Activated CD4-positive, alpha-beta T cell treated with anti-CD3 and anti-CD28 coated beads, Interleukin-2, amount 50 U/mL, for 1 hour (primary cell): ENCODE data around the gene TRIM65.

Experiments
- DNase-seq: peaks from one replicate; pipeline ENCODE4 v3.0.0-alpha.2; 2020

Gene TRIM65

GRCh38 chr17:75896415-75897159 lies at the start of gene TRIM65:
TRIM65 (minus strand) TSS chr17:75896951; CDS start chr17:75896937, 14 bp downstream.
- DNase-seq = peak; percentile 77

GRCh38 chr17:75945211-75945610 lies 48.5 kb upstream of the TRIM65 start:
- DNase-seq = no peak

- no peak for DNase-seq
Measured at GRCh38 chr17:75943491-75943890, 46.7 kb upstream of the TRIM65 start.

- DNase-seq = no peak
Measured at GRCh38 chr17:75942473-75942872, 45.7 kb upstream of the TRIM65 start.

GRCh38 chr17:75941442-75941819 lies 44.7 kb upstream of the TRIM65 start:
- no peak for DNase-seq

- peak; percentile 85 for DNase-seq
Measured at GRCh38 chr17:75940727-75941441, 44.1 kb upstream of the TRIM65 start, which contains the start of gene FBF1. FBF1 (minus strand) TSS chr17:75941042; CDS start chr17:75938149, 2,893 bp downstream.

GRCh38 chr17:75937652-75938051 lies 40.9 kb upstream of the TRIM65 start:
- no peak for DNase-seq

- DNase-seq = no peak
Measured at GRCh38 chr17:75933808-75934207, 37.1 kb upstream of the TRIM65 start.

- no peak for DNase-seq
Measured at GRCh38 chr17:75932852-75933251, 36.1 kb upstream of the TRIM65 start.

- DNase-seq = no peak
Measured at GRCh38 chr17:75931062-75931461, 34.3 kb upstream of the TRIM65 start.

- no peak for DNase-seq
Measured at GRCh38 chr17:75927286-75927922, 30.7 kb upstream of the TRIM65 start.

GRCh38 chr17:75926456-75926855 lies 29.7 kb upstream of the TRIM65 start:
- no peak for DNase-seq

GRCh38 chr17:75925912-75926311 lies 29.2 kb upstream of the TRIM65 start:
- DNase-seq = no peak

- no peak for DNase-seq
Measured at GRCh38 chr17:75925103-75925502, 28.4 kb upstream of the TRIM65 start.

- no peak for DNase-seq
Measured at GRCh38 chr17:75922963-75923874, 26.5 kb upstream of the TRIM65 start.

- no peak for DNase-seq
Measured at GRCh38 chr17:75922173-75922961, 25.6 kb upstream of the TRIM65 start.

- DNase-seq = no peak
Measured at GRCh38 chr17:75921596-75921995, 24.8 kb upstream of the TRIM65 start.

- DNase-seq = no peak
Measured at GRCh38 chr17:75920045-75920560, 23.4 kb upstream of the TRIM65 start.

- DNase-seq = no peak
Measured at GRCh38 chr17:75919611-75920010, 22.9 kb upstream of the TRIM65 start.

- DNase-seq = no peak
Measured at GRCh38 chr17:75917917-75918445, 21.2 kb upstream of the TRIM65 start.
